OCI-LY1 (cell line): ENCODE measurements around the gene CISD1.

ENCODE experiments used
- H2AFZ ChIP-seq: fragments of 200-600 bp; sonication (generic), shearing (Covaris generic); 2 replicates; pipeline ENCODE4 v1.6.0; 2014; ENCODE audit warnings: antibody characterized with exemption, mild to moderate bottlenecking, low read length
- H3F3A ChIP-seq: fragments of 200-600 bp; sonication (generic), shearing (Covaris generic); 2 replicates; pipeline ENCODE4 v1.6.0; 2014; ENCODE audit warnings: mild to moderate bottlenecking, antibody characterized with exemption, low read length, moderate library complexity; ENCODE audit not compliant: insufficient read depth
- H3K27ac ChIP-seq: fragments of 200-600 bp; sonication (generic); 2 replicates; pipeline ENCODE4 v1.5.1; 2014; ENCODE audit warnings: low read length, mixed run types, mild to moderate bottlenecking, low read depth; ENCODE audit not compliant: poor library complexity, severe bottlenecking
- H3K27me3 ChIP-seq: fragments of 200-600 bp; sonication (generic); 2 replicates; pipeline ENCODE4 v1.6.0; 2014; ENCODE audit warnings: antibody characterized with exemption, mild to moderate bottlenecking, low read length, moderate library complexity; ENCODE audit not compliant: insufficient read depth
- H3K36me3 ChIP-seq: fragments of 200-600 bp; sonication (generic); 2 replicates; pipeline ENCODE4 v1.6.1; 2014; ENCODE audit warnings: mild to moderate bottlenecking, antibody characterized with exemption, low read length, moderate library complexity, mixed read lengths; ENCODE audit not compliant: insufficient read depth
- H3K4me1 ChIP-seq: fragments of 200-600 bp; sonication (generic); 2 replicates; pipeline ENCODE4 v1.5.1; 2014; ENCODE audit warnings: mild to moderate bottlenecking, low read length, moderate library complexity; ENCODE audit not compliant: insufficient read depth, severe bottlenecking
- H3K4me2 ChIP-seq: fragments of 200-600 bp; sonication (generic), shearing (Covaris generic); 2 replicates; pipeline ENCODE4 v1.6.1; 2014; ENCODE audit warnings: low read length
- H3K4me3 ChIP-seq: fragments of 200-600 bp; sonication (generic); 2 replicates; pipeline ENCODE4 v1.5.1; 2014; ENCODE audit warnings: low read length, low read depth, mild to moderate bottlenecking, mixed read lengths; ENCODE audit not compliant: poor library complexity, severe bottlenecking
- H3K79me2 ChIP-seq: fragments of 200-600 bp; shearing (Covaris generic); 2 replicates; pipeline ENCODE4 v1.6.1; 2016; ENCODE audit warnings: mixed run types, low read length, mixed read lengths; ENCODE audit not compliant: insufficient read depth
- H3K9ac ChIP-seq: fragments of 200-600 bp; sonication (generic), shearing (Covaris generic); 2 replicates; pipeline ENCODE4 v1.6.1; 2014; ENCODE audit warnings: mild to moderate bottlenecking, low read length, mixed read lengths
- H3K9me2 ChIP-seq: fragments of 200-600 bp; sonication (generic), shearing (Covaris generic); 2 replicates; pipeline ENCODE4 v1.6.1; 2014; ENCODE audit warnings: low read depth, mild to moderate bottlenecking, low read length, mixed read lengths
- H3K9me3 ChIP-seq: fragments of 200-600 bp; shearing (Covaris generic); 2 replicates; pipeline ENCODE4 v1.6.1; 2014; ENCODE audit warnings: low read length, mixed read lengths
- H4K20me1 ChIP-seq: fragments of 200-600 bp; sonication (generic), shearing (Covaris generic); 2 replicates; pipeline ENCODE4 v1.6.0; 2016; ENCODE audit warnings: mild to moderate bottlenecking, low read length; ENCODE audit not compliant: insufficient read depth
- CTCF ChIP-seq: fragments of 200-600 bp; sonication (generic), shearing (Covaris generic); IDR thresholded peaks from 2 replicates; pipeline ENCODE4 v1.5.1; 2017; ENCODE audit warnings: mild to moderate bottlenecking, antibody characterized with exemption, low read length, moderate library complexity, mixed read lengths
- EZH2 ChIP-seq: fragments of 200-600 bp; sonication (generic), shearing (Covaris generic); IDR thresholded peaks from 2 replicates; pipeline ENCODE4 v1.8.0; 2017; ENCODE audit warnings: borderline replicate concordance, mixed run types, mild to moderate bottlenecking, antibody characterized with exemption, low read length, moderate library complexity, mixed read lengths

CISD1 gene

GRCh38 chr10:58328233-58328632, 59.3 kb downstream of the CISD1 start:
- Histone ChIP-seq H3K9ac (no peak overlapping the region), H3K27me3 (no peaks in the 10 kb centered on the region), H2AFZ (no peak overlapping the region), H3K4me2 (no peak overlapping the region), H3K79me2 (no peaks in the 10 kb centered on the region), H3K36me3 (no peaks in the 10 kb centered on the region), H3K9me3 (no peaks in the 10 kb centered on the region), H4K20me1 (no peaks in the 10 kb centered on the region), H3F3A (no peaks in the 10 kb centered on the region), H3K27ac (no peak overlapping the region), H3K9me2 (no peaks in the 10 kb centered on the region), H3K4me3 (no peak overlapping the region), H3K4me1 (no peaks in the 10 kb centered on the region)
- TF ChIP-seq EZH2 (no peak), CTCF (no peak)

- Histone ChIP-seq H3K27me3 (no peaks in the 10 kb centered on the region), H3K4me1 (no peaks in the 10 kb centered on the region), H3K79me2 (peaks cover 2% of the 10 kb centered on the region; the same call in 1 of the 2 replicates), H3K9ac (no peak overlapping the region), H3K9me2 (no peaks in the 10 kb centered on the region), H3K9me3 (no peaks in the 10 kb centered on the region), H3K36me3 (no peaks in the 10 kb centered on the region), H3K4me3 (no peak overlapping the region), H3F3A (no peaks in the 10 kb centered on the region), H2AFZ (no peak overlapping the region), H3K4me2 (no peak overlapping the region), H4K20me1 (no peaks in the 10 kb centered on the region), H3K27ac (no peak overlapping the region)
- TF ChIP-seq CTCF, result no peak
- no peak for TF ChIP-seq EZH2
These were observed 61.5 kb downstream of the CISD1 start for GRCh38 chr10:58330431-58330830.

GRCh38 chr10:58331646-58332045, 62.7 kb downstream of the CISD1 start:
- H4K20me1 ChIP-seq, result no peaks in the 10 kb centered on the region
- no peaks in the 10 kb centered on the region for H3K36me3 ChIP-seq
- H3K4me1 ChIP-seq, result peaks cover 11% of the 10 kb centered on the region
- H3K27ac ChIP-seq, result no peak overlapping the region
- H3K9me2 ChIP-seq, result no peaks in the 10 kb centered on the region
- TF ChIP-seq CTCF, result no peak
- TF ChIP-seq EZH2, result no peak
- no peak overlapping the region for H3K4me2 ChIP-seq
- no peaks in the 10 kb centered on the region for H3K9me3 ChIP-seq
- H3K4me3 ChIP-seq, result no peak overlapping the region
- H3F3A ChIP-seq, result no peaks in the 10 kb centered on the region
- H3K9ac ChIP-seq, result no peak overlapping the region
- no peaks in the 10 kb centered on the region for H3K27me3 ChIP-seq
- H2AFZ ChIP-seq, result no peak overlapping the region
- H3K79me2 ChIP-seq, result peaks cover 14% of the 10 kb centered on the region
